Measurements from ENCODE around the gene UBE2QL1. TPM values are rescaled to one million over a fixed set of nuclear protein-coding genes. Genes with fewer than 3 reads are reported as not detected.
A peak's percentile ranks its signal among the peaks of the same experiment; 100 is the strongest.

UBE2QL1 gene
- total RNA-seq, 1 experiment from 2014 or later, result 0.11 TPM

- peaks cover 5% of the 10 kb centered on the region; the same call in 1 of the 2 replicates for H3K27me3 Mint-ChIP-seq (ENCODE audit: low read depth)
- no peak overlapping the region for H2BK12ac ChIP-seq (ENCODE audit: insufficient read length, low read depth, low read length)
- H3K23me2 ChIP-seq (ENCODE audit: insufficient read length, low read depth, low read length, poor library complexity, severe bottlenecking), result no peaks in the 10 kb centered on the region
- no peak overlapping the region for H2BK20ac ChIP-seq (ENCODE audit: low read depth, low read length, poor library complexity, severe bottlenecking)
- H3K4me3 Mint-ChIP-seq, result no peak overlapping the region
- H3K9ac ChIP-seq (ENCODE audit: extremely low read depth, insufficient read length, low read length), result no peak overlapping the region
- H3K9me3 ChIP-seq (ENCODE audit: control insufficient read depth, low read depth, low read length), result no peaks in the 10 kb centered on the region
- H3K14ac ChIP-seq (ENCODE audit: insufficient read depth, low read length), result no peak overlapping the region
- H2AK5ac ChIP-seq (ENCODE audit: insufficient read length, low read length), result no peak overlapping the region
- H3K23ac ChIP-seq (ENCODE audit: insufficient read length, low read depth, low read length), result no peak overlapping the region
- no peak overlapping the region for H4K91ac ChIP-seq (ENCODE audit: insufficient read length, low read depth, low read length)
- H2AFZ ChIP-seq (ENCODE audit: low read length), result no peak overlapping the region
- H4K8ac ChIP-seq (replicated peaks; ENCODE audit: insufficient read length, low read depth, low read length), result no peak overlapping the region
- H3K27ac Mint-ChIP-seq, result no peak overlapping the region
- H3K4ac ChIP-seq (ENCODE audit: low read depth, low read length), result no peak overlapping the region
- DNase-seq, result no peak
- no peak overlapping the region for H3K18ac ChIP-seq (ENCODE audit: insufficient read length, low read depth, low read length)
- no peaks in the 10 kb centered on the region for H3K79me1 ChIP-seq (ENCODE audit: insufficient read depth, low read depth, low read length, poor library complexity, severe bottlenecking)
- peaks cover 2 to 11% of the 10 kb centered on the region in 2 experiments for H3K4me1 Mint-ChIP-seq
- no peaks in the 10 kb centered on the region for H3K36me3 Mint-ChIP-seq (ENCODE audit: insufficient read depth in 1 of 3, low read depth in 3 of 3)
- H3T11ph ChIP-seq (ENCODE audit: low read length), result no peak overlapping the region
- H2BK15ac ChIP-seq (ENCODE audit: low read depth, low read length), result no peak overlapping the region
- TF ChIP-seq, protein P1, sequence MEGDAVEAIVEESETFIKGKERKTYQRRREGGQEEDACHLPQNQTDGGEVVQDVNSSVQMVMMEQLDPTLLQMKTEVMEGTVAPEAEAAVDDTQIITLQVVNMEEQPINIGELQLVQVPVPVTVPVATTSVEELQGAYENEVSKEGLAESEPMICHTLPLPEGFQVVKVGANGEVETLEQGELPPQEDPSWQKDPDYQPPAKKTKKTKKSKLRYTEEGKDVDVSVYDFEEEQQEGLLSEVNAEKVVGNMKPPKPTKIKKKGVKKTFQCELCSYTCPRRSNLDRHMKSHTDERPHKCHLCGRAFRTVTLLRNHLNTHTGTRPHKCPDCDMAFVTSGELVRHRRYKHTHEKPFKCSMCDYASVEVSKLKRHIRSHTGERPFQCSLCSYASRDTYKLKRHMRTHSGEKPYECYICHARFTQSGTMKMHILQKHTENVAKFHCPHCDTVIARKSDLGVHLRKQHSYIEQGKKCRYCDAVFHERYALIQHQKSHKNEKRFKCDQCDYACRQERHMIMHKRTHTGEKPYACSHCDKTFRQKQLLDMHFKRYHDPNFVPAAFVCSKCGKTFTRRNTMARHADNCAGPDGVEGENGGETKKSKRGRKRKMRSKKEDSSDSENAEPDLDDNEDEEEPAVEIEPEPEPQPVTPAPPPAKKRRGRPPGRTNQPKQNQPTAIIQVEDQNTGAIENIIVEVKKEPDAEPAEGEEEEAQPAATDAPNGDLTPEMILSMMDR (conservative IDR thresholded peaks at IDR 0.05), result peak; percentile 42; the same call in 2 of the 3 replicates
- H4K20me1 ChIP-seq (ENCODE audit: control insufficient read depth, insufficient read depth, insufficient read length), result no peaks in the 10 kb centered on the region
- H3K4me1 ChIP-seq (ENCODE audit: insufficient read depth, low read length), result peaks cover 2% of the 10 kb centered on the region; the same call in 1 of the 2 replicates
- H3K79me2 ChIP-seq (ENCODE audit: insufficient read depth, low read length), result no peaks in the 10 kb centered on the region
- no peak overlapping the region for H3K27ac ChIP-seq (ENCODE audit: insufficient read length, low read depth, low read length)
- H2BK120ac ChIP-seq (ENCODE audit: low read depth, low read length, poor library complexity, severe bottlenecking), result no peak overlapping the region
- H4K5ac ChIP-seq (ENCODE audit: insufficient read length, low read depth, low read length), result no peak overlapping the region
- no peak overlapping the region for H2BK5ac ChIP-seq (ENCODE audit: insufficient read length, low read length)
- no peaks in the 10 kb centered on the region for H3K27me3 ChIP-seq (ENCODE audit: insufficient read depth, low read length)
- H3K4me2 ChIP-seq (ENCODE audit: insufficient read depth, insufficient read length, low read length), result no peak overlapping the region
- WGBS (ENCODE audit: extremely low coverage, insufficient read length, low lambda C conversion rate), result no CpG with 5 or more reads among the region's 15 CpGs
- H3K9me3 Mint-ChIP-seq, result no peaks in the 10 kb centered on the region
- H3K56ac ChIP-seq (ENCODE audit: insufficient read length, low read depth, low read length), result no peak overlapping the region
Observed at GRCh38 chr5:6480133-6481051, 31.7 kb downstream of the UBE2QL1 start.
